HG02981 (cell line): ENCODE results near the gene MAPKAPK5.
"Not testable (repeated sequence)": the region's sequence is repeated elsewhere in the genome, so short reads cannot be mapped to it uniquely, and the experiment has no call there.

ENCODE experiments used
- ATAC-seq: cut with Tn5 transposase; IDR thresholded peaks from one replicate; pipeline ENCODE4 v1.9.1; 2021; ENCODE audit warnings: mild to moderate bottlenecking, moderate library complexity; ENCODE audit not compliant: unreplicated experiment

Gene MAPKAPK5

DNA sequence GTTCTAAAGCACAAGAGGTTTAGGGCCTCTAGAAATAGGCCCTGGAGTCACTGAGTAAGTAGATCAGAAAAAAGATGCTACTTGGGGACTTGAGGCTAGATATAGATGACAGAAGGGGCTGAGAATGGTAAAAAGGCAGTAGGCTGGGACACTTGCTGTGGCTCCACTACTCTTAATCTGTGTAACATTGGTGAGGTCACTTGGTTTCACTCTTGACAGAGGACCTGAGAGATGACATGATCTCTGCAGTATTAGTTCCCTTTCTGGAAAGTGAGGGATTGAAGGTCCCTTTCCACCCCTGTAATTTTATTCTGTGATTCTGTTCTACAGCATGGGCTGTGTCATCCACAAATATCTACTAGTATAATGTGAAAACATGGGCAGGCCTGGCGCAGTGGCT is 39.7 kb downstream of the MAPKAPK5 start:
- ATAC-seq, result no peak

DNA sequence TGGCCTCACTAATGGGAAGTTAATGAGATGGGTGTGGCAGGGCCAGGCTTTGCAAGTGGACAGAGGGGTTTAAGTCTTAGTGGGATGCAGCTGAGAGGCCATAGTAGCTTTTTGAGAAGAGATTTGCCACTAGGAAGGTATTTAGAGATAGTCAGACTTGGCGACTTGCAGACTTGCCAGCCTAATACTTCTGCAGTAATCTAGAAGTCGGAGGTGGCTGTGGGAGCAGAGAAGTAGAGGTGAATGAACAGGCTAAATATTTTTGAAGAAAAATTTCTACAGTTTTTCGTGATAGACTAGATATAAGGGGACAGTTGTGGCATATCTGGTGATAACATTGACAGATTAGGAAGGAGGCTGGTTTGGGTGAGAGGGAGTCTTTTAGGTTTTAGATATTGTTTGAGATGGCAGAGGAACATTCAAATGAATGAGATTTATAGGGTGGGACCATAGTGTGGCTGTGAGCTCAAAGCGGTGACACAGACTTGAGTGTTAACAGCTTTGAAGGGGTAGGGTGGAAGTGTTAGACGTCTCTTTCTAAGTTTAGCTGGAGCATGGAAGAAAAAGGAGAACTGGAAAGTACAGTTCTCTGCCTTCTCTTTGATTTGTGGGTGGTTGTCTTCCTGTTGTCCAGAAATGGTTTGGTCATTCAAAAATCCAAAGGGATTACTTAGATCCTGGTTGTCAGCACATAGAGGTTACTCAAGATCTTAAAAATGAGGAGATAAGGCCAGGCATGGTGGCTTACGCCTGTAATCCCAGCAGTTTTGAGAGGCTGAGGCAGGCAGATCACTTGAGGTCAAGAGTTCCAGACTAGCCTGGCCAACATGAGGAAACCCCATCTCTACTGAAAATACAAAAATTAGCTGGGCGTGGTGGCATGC is 44.9 kb downstream of the MAPKAPK5 start:
- ATAC-seq, result no peak

DNA sequence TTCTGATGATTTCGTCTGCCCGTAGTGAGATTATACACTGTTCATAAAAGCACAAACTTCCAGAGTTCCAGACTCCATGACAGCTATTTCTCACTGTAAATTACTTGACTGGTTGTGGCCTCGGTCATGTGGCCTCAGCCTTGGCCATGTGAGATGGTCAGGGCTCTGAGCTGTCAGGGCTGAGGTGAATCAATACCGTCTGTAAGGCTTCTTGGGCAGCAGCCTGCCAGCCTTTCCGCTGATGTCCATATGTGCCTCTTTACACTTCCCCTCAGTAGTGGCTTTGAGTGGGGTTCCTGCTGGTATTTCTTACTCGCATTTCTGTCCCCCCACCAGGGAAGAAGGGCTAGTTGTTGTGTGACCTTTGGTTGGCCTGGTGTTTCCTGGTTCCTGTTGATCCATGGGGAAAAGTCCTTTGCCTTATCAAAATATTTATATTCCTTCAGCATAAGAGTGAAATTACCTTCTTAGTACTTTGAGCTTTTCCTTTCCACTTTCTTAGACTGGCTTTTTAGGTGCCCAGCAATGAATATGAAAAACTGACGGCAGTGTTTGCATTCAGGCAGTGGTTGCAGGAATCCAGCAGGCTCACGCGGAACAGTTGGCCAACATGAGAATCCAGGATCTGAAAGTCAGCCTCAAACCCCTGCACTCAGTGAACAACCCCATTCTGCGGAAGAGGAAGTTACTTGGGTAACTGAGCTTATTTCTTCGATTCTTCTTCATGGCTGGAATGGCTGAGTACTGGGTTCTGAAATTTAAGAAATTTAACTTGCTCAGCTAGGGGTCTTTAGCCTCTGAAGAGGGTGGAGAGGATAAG is 46.1 kb downstream of the MAPKAPK5 start:
- no peak for ATAC-seq

DNA sequence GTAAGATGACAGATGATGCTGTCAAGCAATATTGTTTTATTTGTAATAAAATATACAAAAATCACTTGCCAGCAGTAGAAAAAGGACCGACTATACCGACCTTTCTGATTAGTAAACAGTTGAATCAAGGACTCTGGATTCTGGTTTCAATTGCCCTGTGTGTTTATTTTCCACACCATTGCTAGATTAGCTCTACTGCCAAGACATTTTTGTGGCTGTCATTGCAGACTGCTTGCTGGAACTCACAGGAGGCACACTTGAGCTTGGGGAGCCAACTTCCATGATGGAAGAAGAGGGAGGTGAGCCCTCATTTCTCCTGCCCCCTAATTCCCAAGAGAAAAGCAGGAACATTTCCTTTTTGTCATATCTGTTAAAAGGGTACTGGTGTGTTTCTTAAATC is 51.3 kb downstream of the MAPKAPK5 start:
- no peak for ATAC-seq

DNA sequence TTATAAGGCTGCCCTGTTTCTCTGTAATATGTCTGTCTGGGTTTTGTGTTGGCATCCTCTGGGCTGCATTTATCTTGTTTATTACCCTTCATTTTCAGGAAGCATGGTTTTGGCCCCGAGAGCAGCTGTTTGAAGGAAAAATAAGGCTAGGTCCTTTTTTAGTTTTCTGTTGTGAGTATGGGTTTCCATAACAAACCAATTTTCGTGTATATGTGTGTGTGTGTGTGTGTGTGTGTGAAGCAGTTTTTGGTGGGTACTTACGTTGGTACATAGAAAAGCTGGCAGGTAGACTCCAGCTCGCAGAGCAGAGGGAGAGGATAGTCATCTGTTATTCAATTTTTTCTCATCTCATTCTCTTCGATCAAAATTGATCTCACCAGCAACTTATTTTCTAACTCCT is 52.5 kb downstream of the MAPKAPK5 start:
- no peak for ATAC-seq

DNA sequence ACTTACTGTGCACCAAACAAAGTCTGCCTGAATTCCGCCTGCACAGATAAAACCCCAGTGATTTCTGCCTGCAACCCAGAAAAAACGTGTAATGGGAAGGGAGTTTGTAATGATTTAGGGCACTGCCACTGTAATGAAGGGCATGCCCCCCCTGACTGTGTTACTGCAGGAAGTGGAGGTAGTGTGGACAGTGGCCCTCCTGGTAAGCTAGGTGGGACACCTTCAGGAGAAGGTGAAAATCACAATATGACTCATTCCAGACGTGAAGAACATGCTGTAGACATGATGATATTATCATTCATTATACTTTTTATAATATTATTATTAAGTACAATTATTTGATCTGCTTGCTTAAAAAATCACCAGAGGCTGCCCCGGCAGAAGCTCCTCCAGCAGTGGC is 59.2 kb downstream of the MAPKAPK5 start:
- ATAC-seq, result no peak

DNA sequence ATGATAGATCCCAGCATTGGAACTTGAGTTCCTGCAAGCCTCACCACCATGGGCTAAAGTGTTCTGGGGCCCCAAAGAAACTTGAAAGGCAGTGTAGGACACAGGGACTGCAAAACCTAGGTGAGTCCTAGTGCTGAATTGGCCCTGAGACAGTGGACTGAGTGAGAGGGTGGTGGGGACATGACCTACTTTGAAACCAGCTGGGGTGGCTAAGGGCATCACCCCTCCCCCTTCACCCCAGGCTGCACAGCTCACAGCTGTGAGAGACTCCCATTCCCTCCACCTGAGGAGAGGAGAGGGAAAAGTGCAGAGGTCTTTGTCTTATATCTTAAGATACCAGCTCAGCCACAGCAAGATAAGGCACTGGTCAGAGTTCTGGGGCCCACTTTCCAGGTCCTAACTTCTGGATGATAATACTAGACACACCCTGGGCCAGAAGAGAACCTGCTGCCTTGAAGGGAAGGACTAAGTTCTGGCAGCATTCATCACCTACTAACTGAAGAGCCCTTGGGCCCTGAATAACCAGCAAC is 62.5 kb downstream of the MAPKAPK5 start:
- no peak for ATAC-seq

DNA sequence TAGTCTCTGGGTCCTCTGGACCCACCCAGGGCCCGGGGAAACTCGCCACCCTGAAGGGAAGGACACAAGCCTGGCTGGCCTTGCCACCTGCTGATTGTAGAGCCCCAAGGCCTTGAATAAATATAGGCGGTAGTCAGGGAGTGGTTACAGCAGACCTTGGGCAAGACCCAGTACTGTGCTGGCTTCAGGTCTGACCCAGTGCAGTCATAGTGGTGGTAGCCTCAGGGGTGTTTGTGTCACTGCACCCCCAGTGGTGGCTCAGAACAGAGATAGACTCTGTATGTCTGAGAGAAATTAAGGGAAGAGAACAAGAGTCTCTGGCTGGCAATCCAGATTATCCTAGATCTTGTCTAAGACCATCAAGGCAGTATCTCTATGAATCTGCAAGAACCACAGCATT is 63.5 kb downstream of the MAPKAPK5 start:
- ATAC-seq, result no peak

DNA sequence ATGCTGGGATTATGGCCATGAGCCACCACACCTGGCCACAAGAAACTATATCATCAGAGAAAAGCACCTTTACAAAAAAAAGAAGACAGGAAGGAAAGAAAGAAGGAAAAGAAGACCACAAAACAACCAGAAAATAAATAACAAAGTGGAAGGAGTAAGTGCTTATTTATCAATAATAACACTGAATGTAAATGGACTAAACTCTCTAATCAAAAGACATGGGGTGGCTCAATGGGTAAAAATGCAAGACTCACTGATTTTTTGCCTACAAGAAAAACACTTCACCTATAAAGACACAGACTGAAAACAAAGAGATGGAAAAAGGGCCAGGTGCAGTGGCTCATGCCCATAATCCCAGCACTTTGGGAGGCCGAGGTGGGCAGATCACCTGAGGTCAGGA is 65.7 kb downstream of the MAPKAPK5 start:
- ATAC-seq, result no peak

DNA sequence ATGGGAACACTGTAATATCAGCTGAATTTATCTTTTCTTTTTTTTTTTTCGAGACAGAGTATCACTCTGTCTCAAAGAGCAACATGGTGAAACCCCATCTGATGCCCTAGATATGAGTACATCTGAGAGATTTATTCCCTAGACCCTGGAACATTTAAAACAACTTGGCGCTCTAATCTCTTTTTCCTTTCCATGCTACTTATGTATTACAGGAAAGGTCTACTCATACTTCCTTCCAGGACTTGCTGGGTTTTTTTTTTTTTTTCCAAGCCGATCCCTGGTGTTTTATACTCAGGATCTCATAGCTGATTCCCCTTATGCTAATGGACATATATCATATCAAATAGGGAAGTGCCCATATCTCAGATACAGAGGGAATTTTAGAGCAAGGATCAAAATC is 83.1 kb downstream of the MAPKAPK5 start:
- no peak for ATAC-seq

DNA sequence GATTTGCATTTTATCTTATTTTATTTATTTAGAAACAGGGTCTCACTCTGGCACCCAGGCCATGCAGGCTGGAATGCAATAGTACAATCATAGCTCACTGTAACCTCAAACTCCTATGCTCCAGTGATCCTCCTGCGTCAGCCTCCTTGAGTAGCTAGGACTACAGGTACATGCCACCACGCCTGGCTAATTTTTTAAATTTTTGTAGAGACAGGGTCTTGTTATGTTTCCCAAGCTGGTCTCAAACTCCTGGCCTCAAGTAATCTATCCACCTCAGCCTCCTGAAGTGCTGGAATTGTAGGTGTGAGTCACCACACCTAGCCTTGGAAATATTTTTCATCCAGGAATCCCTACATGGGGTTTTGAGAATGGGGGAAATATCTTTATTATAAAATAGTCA is 84.6 kb downstream of the MAPKAPK5 start:
- no peak for ATAC-seq

DNA sequence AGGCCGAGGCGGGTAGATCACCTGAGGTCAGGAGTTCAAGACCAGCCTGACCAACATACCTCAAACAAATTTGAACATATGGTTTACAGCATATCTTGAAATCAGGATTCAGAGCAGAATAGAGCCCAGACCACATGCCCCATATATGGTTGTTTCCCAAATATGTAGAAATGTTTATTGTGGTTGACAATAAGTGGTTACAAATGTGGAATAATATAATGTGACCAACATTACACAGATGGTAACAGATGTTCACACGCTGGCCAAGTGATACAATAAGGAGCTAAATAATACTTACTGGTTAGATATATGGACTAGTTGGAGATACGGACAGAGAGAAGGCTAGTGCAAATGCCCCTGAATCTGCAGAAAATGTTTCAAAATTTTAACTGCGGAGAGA is 85.3 kb downstream of the MAPKAPK5 start:
- no peak for ATAC-seq

DNA sequence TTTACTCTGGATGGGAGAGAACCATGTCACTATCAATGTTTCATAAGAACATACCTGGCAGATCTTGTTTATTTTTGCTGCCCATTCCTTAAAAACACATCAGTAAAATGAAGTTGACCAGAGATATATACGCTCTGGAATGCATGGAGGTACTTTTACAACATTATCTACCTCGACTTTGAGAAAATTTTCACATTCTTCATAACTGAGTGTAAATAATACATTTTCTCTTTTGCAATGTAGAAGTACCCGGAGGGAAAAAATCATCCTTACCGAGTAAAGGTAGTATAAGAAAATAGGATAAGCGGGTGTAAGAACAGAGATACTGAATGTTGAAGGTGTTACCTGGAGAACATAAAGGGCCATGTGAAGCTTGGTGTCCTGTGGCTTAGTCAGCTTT is 90.2 kb downstream of the MAPKAPK5 start:
- ATAC-seq, result no peak

DNA sequence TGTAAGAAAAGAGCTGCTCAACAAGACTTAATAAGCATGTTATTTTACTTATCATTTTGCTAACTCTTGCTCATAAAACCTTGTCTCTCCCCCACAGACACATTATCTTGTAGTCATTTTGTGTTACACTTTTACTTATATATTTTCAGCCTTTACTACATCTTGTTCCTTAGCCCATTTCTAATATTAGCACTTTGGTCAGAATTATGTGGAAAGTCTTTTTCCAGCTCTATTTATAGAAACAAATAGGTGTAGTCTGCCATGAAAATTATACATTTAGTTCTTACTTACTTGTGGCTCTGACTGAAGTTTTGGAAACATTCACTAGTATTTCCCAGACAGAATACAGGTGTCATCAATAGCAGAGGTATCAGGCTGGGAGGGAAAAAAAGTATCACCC is 94.8 kb downstream of the MAPKAPK5 start:
- no peak for ATAC-seq

DNA sequence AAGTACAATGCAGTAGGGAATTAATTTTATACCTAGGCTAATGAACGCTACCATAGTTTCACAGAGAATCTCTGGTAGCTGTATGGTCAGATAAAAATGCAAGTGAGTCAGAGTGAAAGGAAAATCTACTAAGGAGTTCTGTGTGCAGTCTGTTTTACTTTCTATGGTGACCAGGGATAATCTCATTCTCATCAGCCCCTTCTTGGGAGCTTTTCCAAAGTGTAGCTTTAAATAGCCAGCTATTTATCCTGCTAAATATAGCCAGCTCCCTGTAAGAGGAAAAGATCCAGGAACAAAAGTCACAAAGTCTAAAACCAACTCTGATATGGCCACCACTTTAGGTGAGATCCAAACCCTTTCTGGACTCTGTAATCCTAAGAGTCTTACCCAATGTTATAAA is 95.4 kb downstream of the MAPKAPK5 start:
- no peak for ATAC-seq

DNA sequence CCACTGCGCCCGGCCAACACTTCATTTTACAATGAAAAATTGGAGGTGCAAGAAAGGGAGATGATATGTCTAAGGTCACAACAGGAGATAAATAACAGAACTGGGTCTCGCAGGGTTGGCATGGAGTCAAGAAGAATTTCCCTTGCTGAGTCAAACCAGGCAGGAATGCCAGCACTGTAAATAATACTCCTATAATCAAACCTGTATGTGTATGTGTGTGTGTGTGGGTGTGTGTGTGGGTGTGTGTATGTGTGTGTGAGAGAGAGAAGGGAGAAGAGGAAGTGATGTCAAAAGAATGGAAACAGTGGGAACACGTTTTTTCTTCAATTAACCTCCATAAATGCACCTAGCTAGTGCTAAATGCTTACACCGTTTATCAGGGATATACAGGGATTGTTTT is 100.5 kb downstream of the MAPKAPK5 start:
- no peak for ATAC-seq

DNA sequence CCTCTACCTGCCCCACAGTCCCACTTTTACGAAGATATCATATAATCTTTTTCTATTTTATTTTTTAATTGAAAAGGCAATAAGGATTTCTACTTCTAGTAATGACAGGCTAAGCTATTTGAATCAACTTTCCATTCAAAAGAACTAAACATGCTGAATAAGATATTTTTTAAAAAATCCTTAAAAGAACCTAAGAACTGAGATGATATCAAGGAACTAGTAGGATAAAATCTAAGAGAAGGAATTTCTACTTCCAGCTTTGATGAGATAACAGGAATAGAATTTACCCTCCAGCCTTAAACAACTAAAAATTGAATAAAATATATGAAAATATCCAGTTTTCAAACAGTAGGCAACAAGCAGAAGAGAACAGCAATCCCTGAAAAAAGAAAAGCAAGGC is 101.9 kb downstream of the MAPKAPK5 start:
- ATAC-seq, result no peak

DNA sequence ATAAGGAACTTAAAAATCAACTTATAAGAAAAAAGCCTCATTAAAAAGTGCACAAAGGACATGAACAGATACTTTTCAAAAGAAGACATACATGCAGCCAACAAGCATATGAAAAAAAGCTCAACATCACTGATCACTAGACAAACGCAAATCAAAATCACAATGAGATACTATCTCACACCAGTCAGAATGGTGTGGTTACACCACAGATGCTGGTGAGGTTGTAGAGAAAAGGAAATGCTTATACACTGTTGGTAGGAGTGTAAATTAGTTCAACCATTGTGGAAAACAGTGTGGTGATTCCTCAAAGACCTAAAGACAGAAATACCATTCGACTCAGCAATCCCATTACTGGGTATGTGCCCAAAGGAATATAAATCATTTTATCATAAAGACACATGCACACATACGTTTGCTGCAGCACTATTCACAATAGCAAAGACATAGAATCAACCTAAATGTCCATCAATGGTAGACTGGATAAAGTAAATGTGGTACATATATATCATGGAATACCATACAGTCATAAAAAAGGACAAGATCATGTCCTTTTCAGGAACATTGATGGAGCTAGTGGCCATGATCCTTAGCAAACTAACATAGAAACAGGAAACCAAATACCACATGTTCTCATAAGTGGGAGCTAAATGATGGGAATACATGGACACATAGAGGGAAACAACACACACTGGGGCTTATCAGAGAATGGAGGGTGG is 109.1 kb downstream of the MAPKAPK5 start:
- ATAC-seq, result not testable (repeated sequence)
